CD14-positive monocyte (primary cell): ENCODE data around the gene SULF2. TPM values are rescaled to one million over a fixed set of nuclear protein-coding genes. Genes with fewer than 3 reads are reported as not detected.

ENCODE experiments used
- DNase-seq, 3 donors: peaks; one replicate each; pipeline ENCODE4 v3.0.0-alpha.2; 2011 to 2022
- H2AFZ ChIP-seq: 2 replicates; pipeline ENCODE4 v1.6.0; 2012; ENCODE audit warnings: mild to moderate bottlenecking, low read depth, low read length, inconsistent platforms; ENCODE audit not compliant: insufficient read depth, poor library complexity, severe bottlenecking
- H3K27ac ChIP-seq, 2 donors: 1 replicate in 1 of 2; 2 replicates in 1 of 2; pipeline ENCODE4 v1.5.1; 2012 to 2013; ENCODE audit warnings: low read length in 2 of 2, control low read depth in 1 of 2, inconsistent platforms in 1 of 2, low read depth in 1 of 2, mild to moderate bottlenecking in 1 of 2
- H3K27me3 ChIP-seq, 2 donors: one replicate each; pipeline versions ENCODE4 v1.6.0 to v1.6.1; 2011 to 2013; ENCODE audit warnings: low read length in 2 of 2; ENCODE audit not compliant: control insufficient read depth in 2 of 2, insufficient read depth in 2 of 2
- H3K36me3 ChIP-seq, 2 donors: replicated peaks in 1 of 2; 1 replicate in 1 of 2; 2 replicates in 1 of 2; pipeline versions ENCODE4 v1.5.1 to v1.6.1; 2012 to 2013; ENCODE audit warnings: low read length in 2 of 2, control low read depth in 1 of 2, inconsistent platforms in 1 of 2, mild to moderate bottlenecking in 1 of 2; ENCODE audit not compliant: insufficient read depth in 2 of 2, control insufficient read depth in 1 of 2
- H3K4me1 ChIP-seq, 2 donors: 1 replicate in 1 of 2; 2 replicates in 1 of 2; pipeline versions ENCODE4 v1.5.1 to v1.6.1; 2012 to 2013; ENCODE audit warnings: low read length in 2 of 2, control low read depth in 1 of 2, inconsistent platforms in 1 of 2, mild to moderate bottlenecking in 1 of 2, moderate library complexity in 1 of 2; ENCODE audit not compliant: insufficient read depth in 2 of 2, control insufficient read depth in 1 of 2
- H3K4me2 ChIP-seq: replicated peaks from 2 replicates; pipeline ENCODE3; 2012; ENCODE audit warnings: low read length, moderate library complexity, mild to moderate bottlenecking; ENCODE audit not compliant: poor library complexity, severe bottlenecking; ENCODE audit errors: extremely low read depth
- H3K4me3 ChIP-seq, 3 experiments: fragments of 200-600 bp in 1 of 3; sonication (generic) in 1 of 3; replicated peaks in 1 of 3; 1 replicate in 2 of 3; 2 replicates in 1 of 3; pipeline ENCODE4 v1.5.1; 2011 to 2013; ENCODE audit warnings: low read length in 3 of 3, mild to moderate bottlenecking in 3 of 3, control low read depth in 2 of 3, low read depth in 2 of 3, inconsistent platforms in 1 of 3, moderate library complexity in 1 of 3
- H3K79me2 ChIP-seq: 2 replicates; pipeline ENCODE4 v1.6.0; 2012; ENCODE audit warnings: mild to moderate bottlenecking, control low read depth, inconsistent platforms, low read length, moderate library complexity; ENCODE audit not compliant: insufficient read depth
- H3K9ac ChIP-seq: 2 replicates; pipeline ENCODE4 v1.6.0; 2017; ENCODE audit warnings: low read length, mild to moderate bottlenecking; ENCODE audit not compliant: insufficient read depth, poor library complexity, severe bottlenecking
- H3K9me3 ChIP-seq, 2 donors: replicated peaks in 1 of 2; 1 replicate in 1 of 2; 2 replicates in 1 of 2; pipeline versions ENCODE4 v1.5.1 to v1.6.1; 2012 to 2013; ENCODE audit warnings: low read length in 2 of 2, control low read depth in 1 of 2; ENCODE audit not compliant: control insufficient read depth in 1 of 2, insufficient read depth in 1 of 2
- H4K20me1 ChIP-seq: 2 replicates; pipeline ENCODE4 v1.6.0; 2012; ENCODE audit warnings: mild to moderate bottlenecking, low read length, control low read depth, moderate library complexity; ENCODE audit not compliant: insufficient read depth
- H3K27ac Mint-ChIP-seq, 7 donors: one replicate each; pipeline ENCODE4 v1.8.0; 2020; ENCODE audit warnings: mild to moderate bottlenecking in 7 of 7, mixed read lengths in 7 of 7, moderate library complexity in 6 of 7, inconsistent platforms in 2 of 7
- H3K27me3 Mint-ChIP-seq, 3 donors: one replicate each; pipeline ENCODE4 v1.8.0; 2021 to 2022; ENCODE audit warnings: low read depth in 3 of 3, mild to moderate bottlenecking in 3 of 3, mixed read lengths in 3 of 3, moderate library complexity in 3 of 3, inconsistent platforms in 1 of 3
- H3K36me3 Mint-ChIP-seq, 2 donors: one replicate each; pipeline ENCODE4 v1.8.0; 2020; ENCODE audit warnings: mixed read lengths in 2 of 2, inconsistent platforms in 1 of 2, mild to moderate bottlenecking in 1 of 2
- H3K4me1 Mint-ChIP-seq: one replicate; pipeline ENCODE4 v1.8.0; 2020; ENCODE audit warnings: mild to moderate bottlenecking, mixed read lengths
- H3K4me3 Mint-ChIP-seq, 2 donors: one replicate each; pipeline ENCODE4 v1.8.0; 2020; ENCODE audit warnings: mild to moderate bottlenecking in 2 of 2, mixed read lengths in 2 of 2, moderate library complexity in 1 of 2
- H3K9me3 Mint-ChIP-seq, 7 donors: one replicate each; pipeline ENCODE4 v1.8.0; 2020 to 2022; ENCODE audit warnings: mixed read lengths in 7 of 7, mild to moderate bottlenecking in 6 of 7, moderate library complexity in 6 of 7, inconsistent platforms in 2 of 7
- CTCF ChIP-seq: fragments of 200-600 bp; IDR thresholded peaks from one replicate; pipeline ENCODE4 v1.8.0; 2022; ENCODE audit warnings: antibody characterized with exemption, mild to moderate bottlenecking
- WGBS: methylation state at CpG from one replicate; pipeline ENCODE4 v1.1.5; 2013; ENCODE audit warnings: missing lambda C conversion rate; ENCODE audit not compliant: insufficient coverage; 5-methylcytosine and 5-hydroxymethylcytosine counted together
- intact Hi-C, 2 donors: fragments of 100-400 bp; cut with micrococcal nuclease; formaldehyde crosslinking; loops; one replicate each; pipeline versions ENCODE4 v1.15.0 to v1.15.1; 2023
- polyA plus RNA-seq, 3 donors: library from polyadenylated mRNA; depleted of rRNA in 1 of 3; unstranded in 2 of 3; stranded (reverse) in 1 of 3; fragments of 300-500 nt in 2 of 3; fragments of >200 nt in 1 of 3; fragmentation: Illumina TruSeq in 2 of 3; gene quantifications; 1 replicate in 2 of 3; 2 replicates in 1 of 3; pipeline ENCODE4 v1.2.3, GENCODE V29; 2012 to 2021

SULF2 gene
- polyA plus RNA-seq, 3 donors, result 60.3 to 156 (median 75.5) TPM

DNA sequence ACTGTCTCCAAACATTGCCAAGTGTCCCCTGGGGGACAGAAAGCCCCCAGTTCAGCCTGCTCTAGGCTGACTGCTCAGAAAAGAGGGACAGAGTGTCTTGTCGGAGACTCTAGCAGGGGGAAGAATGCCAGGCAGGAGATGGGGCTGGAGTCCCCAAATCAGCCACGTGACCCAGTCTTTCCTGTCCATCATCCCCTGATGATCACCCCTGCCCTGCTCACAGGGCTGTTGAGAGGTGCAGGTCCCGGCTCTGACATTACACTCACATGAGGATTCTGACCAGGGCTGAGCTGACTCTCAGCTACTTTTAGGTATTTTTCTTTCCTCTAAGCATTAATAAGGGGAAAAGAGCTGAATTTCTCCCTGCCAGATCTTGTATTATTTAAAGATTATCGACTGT lies 115.8 kb downstream of the SULF2 start:
- Mint-ChIP-seq H3K36me3 (peaks cover 93 to 98% of the 10 kb centered on the region in 2 donors), H3K4me1 (no peaks in the 10 kb centered on the region), H3K27ac (no peak overlapping the region), H3K27me3 (peaks cover 0 to 9% (median 4%) of the 10 kb centered on the region in 3 donors), H3K9me3 (peaks cover 0 to 2% (median 0%) of the 10 kb centered on the region in 7 donors), H3K4me3 (no peak overlapping the region)
- peaks cover 95% of the 10 kb centered on the region for H4K20me1 ChIP-seq
- no peaks in the 10 kb centered on the region for H3K4me1 ChIP-seq
- no peak for TF ChIP-seq CTCF
- no peaks in the 10 kb centered on the region for H3K9me3 ChIP-seq
- H3K27me3 ChIP-seq, result no peaks in the 10 kb centered on the region
- intact Hi-C loops, result no loop called here
- no peak overlapping the region for H3K4me3 ChIP-seq
- H3K36me3 ChIP-seq, result peaks cover 75 to 98% of the 10 kb centered on the region in 2 donors
- no peak for DNase-seq
- no peak overlapping the region for H3K4me2 ChIP-seq
- no peak overlapping the region for H3K27ac ChIP-seq
- no peak overlapping the region for H3K9ac ChIP-seq
- 94% methylated on average over 4 of the region's 4 CpGs for WGBS
- no peak overlapping the region for H2AFZ ChIP-seq
- no peaks in the 10 kb centered on the region for H3K79me2 ChIP-seq

GRCh38 chr20:47669152-47669425 lies 116.2 kb downstream of the SULF2 start:
- Histone ChIP-seq H3K4me1 (no peaks in the 10 kb centered on the region), H3K4me3 (no peak overlapping the region), H3K36me3 (peaks cover 74 to 98% of the 10 kb centered on the region in 2 donors), H3K9me3 (no peaks in the 10 kb centered on the region), H3K79me2 (no peaks in the 10 kb centered on the region), H3K4me2 (no peak overlapping the region), H3K27me3 (no peaks in the 10 kb centered on the region), H3K9ac (no peak overlapping the region), H2AFZ (no peak overlapping the region), H3K27ac (no peak overlapping the region), H4K20me1 (peaks cover 95% of the 10 kb centered on the region)
- WGBS, result 97% methylated on average over 6 of the region's 8 CpGs
- Mint-ChIP-seq H3K36me3 (peaks cover 89 to 98% of the 10 kb centered on the region in 2 donors), H3K4me3 (no peak overlapping the region), H3K27ac (no peak overlapping the region), H3K4me1 (no peaks in the 10 kb centered on the region), H3K9me3 (peaks cover 0 to 2% (median 0%) of the 10 kb centered on the region in 7 donors), H3K27me3 (peaks cover 0 to 9% (median 6%) of the 10 kb centered on the region in 3 donors)
- intact Hi-C loops, result no loop called here
- TF ChIP-seq CTCF, result no peak
- no peak for DNase-seq
